ENCODE data around the gene CCDC146. TPM values are rescaled to one million over a fixed set of nuclear protein-coding genes. Genes with fewer than 3 reads are reported as not detected.
"Not testable (repeated sequence)": the region's sequence is repeated elsewhere in the genome, so short reads cannot be mapped to it uniquely, and the experiment has no call there.

CCDC146 gene
- total RNA-seq, 1 experiment from 2014 or later: 14.6 TPM

DNA sequence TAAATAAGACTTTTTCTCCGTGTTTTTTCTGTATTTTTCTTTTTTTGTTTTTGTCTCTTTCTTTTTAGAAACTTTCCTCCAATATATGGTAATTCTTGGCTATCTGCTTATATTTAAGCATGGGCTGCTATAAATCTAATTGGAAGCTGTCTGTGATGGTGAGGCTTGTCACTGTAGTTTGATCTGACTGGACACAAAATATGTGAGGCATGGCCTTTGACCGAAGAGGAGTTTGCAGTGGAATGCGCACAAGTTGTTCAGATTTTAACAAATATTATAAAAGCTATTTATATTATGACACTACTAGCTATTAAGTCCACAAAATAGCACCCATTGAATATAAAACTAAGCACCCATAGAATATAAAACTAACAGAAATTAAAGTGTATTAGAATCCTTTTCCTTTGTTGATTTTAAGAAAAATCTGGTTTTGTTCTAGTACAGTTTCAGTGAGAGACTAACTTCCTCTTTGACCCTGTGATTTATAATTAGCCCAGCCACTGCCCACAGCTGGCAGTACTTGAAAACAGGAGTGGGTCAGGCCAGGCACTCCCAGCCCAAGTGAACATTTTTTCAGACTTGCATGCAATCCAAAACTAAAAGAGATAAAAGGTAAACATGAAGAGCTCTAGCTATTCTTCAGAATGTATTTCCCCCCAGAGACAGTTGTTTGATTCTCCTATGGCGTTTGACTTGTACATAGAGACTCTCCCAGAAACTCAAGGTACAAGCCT lies 147.1 kb downstream of the CCDC146 start:
- peak; percentile 56 for DNase-seq
- no peak overlapping the region for H3K9ac ChIP-seq (ENCODE audit: low read length)
- no peaks in the 10 kb centered on the region for H3K9me2 ChIP-seq (replicated peaks; ENCODE audit: insufficient read depth, low read length)
- peaks cover 30% of the 10 kb centered on the region for H3K4me1 ChIP-seq (ENCODE audit: low read length)
- no peaks in the 10 kb centered on the region for H3K79me2 ChIP-seq (ENCODE audit: low read length)
- no peaks in the 10 kb centered on the region for H3K9me3 ChIP-seq (ENCODE audit: low read length)
- no peak overlapping the region for H3K4me3 ChIP-seq (ENCODE audit: low read length)
- no peaks in the 10 kb centered on the region for H4K20me1 ChIP-seq (ENCODE audit: insufficient read depth, low read depth, low read length)
- no peak overlapping the region for H2AFZ ChIP-seq (ENCODE audit: low read length)
- H3K27ac ChIP-seq (ENCODE audit: low read length): peak overlapping the region; percentile 71
- no peaks in the 10 kb centered on the region for H3K36me3 ChIP-seq (ENCODE audit: insufficient read depth, low read length)
- no peaks in the 10 kb centered on the region for H3K27me3 ChIP-seq (ENCODE audit: low read length)
- H3K4me2 ChIP-seq (ENCODE audit: low read depth, low read length, poor library complexity, severe bottlenecking): peak overlapping the region; percentile 48

DNA sequence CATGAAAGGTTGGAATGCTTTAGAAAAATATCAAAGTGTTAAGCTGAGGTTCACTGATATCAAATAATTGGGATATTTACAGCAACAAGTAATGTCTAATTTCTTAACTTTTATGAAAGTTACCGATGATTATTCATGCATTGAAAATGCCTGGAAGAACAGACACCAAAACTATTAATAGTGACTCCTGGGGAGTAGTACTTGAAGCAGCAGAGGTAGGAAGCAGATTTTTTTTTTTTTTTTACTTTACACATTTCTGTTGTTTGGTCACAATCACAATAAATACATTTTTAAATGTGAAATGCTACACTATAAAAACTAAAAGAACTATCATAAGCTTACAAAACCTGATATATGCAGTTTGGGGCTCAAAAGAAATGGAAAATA lies 147.7 kb downstream of the CCDC146 start:
- H2AFZ ChIP-seq (ENCODE audit: low read length): no peak overlapping the region
- no peaks in the 10 kb centered on the region for H3K9me3 ChIP-seq (ENCODE audit: low read length)
- no peaks in the 10 kb centered on the region for H3K9me2 ChIP-seq (replicated peaks; ENCODE audit: insufficient read depth, low read length)
- H3K27me3 ChIP-seq (ENCODE audit: low read length): no peaks in the 10 kb centered on the region
- DNase-seq: no peak
- H3K79me2 ChIP-seq (ENCODE audit: low read length): no peaks in the 10 kb centered on the region
- peaks cover 32% of the 10 kb centered on the region for H3K4me1 ChIP-seq (ENCODE audit: low read length)
- H3K27ac ChIP-seq (ENCODE audit: low read length): peak overlapping the region; percentile 71
- H3K4me3 ChIP-seq (ENCODE audit: low read length): no peak overlapping the region
- H3K4me2 ChIP-seq (ENCODE audit: low read depth, low read length, poor library complexity, severe bottlenecking): peak overlapping the region; percentile 48
- no peaks in the 10 kb centered on the region for H3K36me3 ChIP-seq (ENCODE audit: insufficient read depth, low read length)
- no peak overlapping the region for H3K9ac ChIP-seq (ENCODE audit: low read length)
- H4K20me1 ChIP-seq (ENCODE audit: insufficient read depth, low read depth, low read length): no peaks in the 10 kb centered on the region

DNA sequence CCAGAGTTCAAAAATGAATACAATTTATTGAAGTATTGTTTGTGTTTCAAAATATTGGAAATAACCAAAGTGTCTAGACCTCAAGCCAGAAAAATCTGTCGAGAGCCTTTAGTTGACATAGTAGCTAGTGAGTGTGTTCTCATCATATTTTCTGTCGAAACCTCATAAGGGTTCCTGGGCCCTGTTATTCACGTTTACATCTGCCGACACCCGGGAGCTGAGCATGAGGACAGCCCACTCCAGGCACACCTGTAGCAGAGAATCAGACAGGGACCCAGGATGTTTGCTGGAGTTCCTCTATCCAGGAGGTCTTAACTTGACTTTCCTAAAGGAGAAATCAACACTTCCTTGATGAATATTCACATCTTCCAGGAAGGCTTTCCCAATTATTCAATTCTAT lies 149.4 kb downstream of the CCDC146 start:
- no peak overlapping the region for H3K9ac ChIP-seq (ENCODE audit: low read length)
- H4K20me1 ChIP-seq (ENCODE audit: insufficient read depth, low read depth, low read length): no peaks in the 10 kb centered on the region
- no peak overlapping the region for H3K4me3 ChIP-seq (ENCODE audit: low read length)

GRCh38 chr7:77275663-77276062 lies 153.2 kb downstream of the CCDC146 start:
- not testable (repeated sequence) for H3K9me3 ChIP-seq (ENCODE audit: low read length); H3K9me2 ChIP-seq (replicated peaks; ENCODE audit: insufficient read depth, low read length); H3K79me2 ChIP-seq (ENCODE audit: low read length); H3K36me3 ChIP-seq (ENCODE audit: insufficient read depth, low read length); H3K27me3 ChIP-seq (ENCODE audit: low read length); H3K4me3 ChIP-seq (ENCODE audit: low read length); H4K20me1 ChIP-seq (ENCODE audit: insufficient read depth, low read depth, low read length); DNase-seq; H2AFZ ChIP-seq (ENCODE audit: low read length)
- Histone ChIP-seq H3K27ac (ENCODE audit: low read length) (peak overlapping the region; percentile 99), H3K4me1 (ENCODE audit: low read length) (peaks cover 31% of the 10 kb centered on the region), H3K9ac (ENCODE audit: low read length) (0 out of 2 replicates have a peak overlapping the region, but pooled peaks have one; percentile 5), H3K4me2 (ENCODE audit: low read depth, low read length, poor library complexity, severe bottlenecking) (peak overlapping the region; percentile 26)

More for the DNA sequence above, 149.4 kb downstream of the CCDC146 start:
- no peaks in the 10 kb centered on the region for H3K79me2 ChIP-seq (ENCODE audit: low read length)
- no peak for DNase-seq
- H3K9me3 ChIP-seq (ENCODE audit: low read length): no peaks in the 10 kb centered on the region
- no peaks in the 10 kb centered on the region for H3K27me3 ChIP-seq (ENCODE audit: low read length)
- H3K27ac ChIP-seq (ENCODE audit: low read length): no peak overlapping the region
- H2AFZ ChIP-seq (ENCODE audit: low read length): no peak overlapping the region
- H3K4me2 ChIP-seq (ENCODE audit: low read depth, low read length, poor library complexity, severe bottlenecking): no peak overlapping the region
- H3K9me2 ChIP-seq (replicated peaks; ENCODE audit: insufficient read depth, low read length): no peaks in the 10 kb centered on the region
- H3K4me1 ChIP-seq (ENCODE audit: low read length): peaks cover 38% of the 10 kb centered on the region
- no peaks in the 10 kb centered on the region for H3K36me3 ChIP-seq (ENCODE audit: insufficient read depth, low read length)

GRCh38 chr7:77276120-77276519 lies 153.7 kb downstream of the CCDC146 start:
- DNase-seq: peak; percentile 88
- H3K79me2 ChIP-seq (ENCODE audit: low read length): no peaks in the 10 kb centered on the region
- no peaks in the 10 kb centered on the region for H3K36me3 ChIP-seq (ENCODE audit: insufficient read depth, low read length)
- peak overlapping the region; percentile 59 for H3K9ac ChIP-seq (ENCODE audit: low read length)
- H4K20me1 ChIP-seq (ENCODE audit: insufficient read depth, low read depth, low read length): no peaks in the 10 kb centered on the region
- H3K4me3 ChIP-seq (ENCODE audit: low read length): no peak overlapping the region; the same call in 1 of the 2 replicates
- no peak overlapping the region for H2AFZ ChIP-seq (ENCODE audit: low read length)
- H3K27me3 ChIP-seq (ENCODE audit: low read length): no peaks in the 10 kb centered on the region
- H3K9me2 ChIP-seq (replicated peaks; ENCODE audit: insufficient read depth, low read length): no peaks in the 10 kb centered on the region
- peak overlapping the region; percentile 99 for H3K27ac ChIP-seq (ENCODE audit: low read length)
- no peaks in the 10 kb centered on the region for H3K9me3 ChIP-seq (ENCODE audit: low read length)
- peaks cover 34% of the 10 kb centered on the region for H3K4me1 ChIP-seq (ENCODE audit: low read length)
- H3K4me2 ChIP-seq (ENCODE audit: low read depth, low read length, poor library complexity, severe bottlenecking): peak overlapping the region; percentile 49

DNA sequence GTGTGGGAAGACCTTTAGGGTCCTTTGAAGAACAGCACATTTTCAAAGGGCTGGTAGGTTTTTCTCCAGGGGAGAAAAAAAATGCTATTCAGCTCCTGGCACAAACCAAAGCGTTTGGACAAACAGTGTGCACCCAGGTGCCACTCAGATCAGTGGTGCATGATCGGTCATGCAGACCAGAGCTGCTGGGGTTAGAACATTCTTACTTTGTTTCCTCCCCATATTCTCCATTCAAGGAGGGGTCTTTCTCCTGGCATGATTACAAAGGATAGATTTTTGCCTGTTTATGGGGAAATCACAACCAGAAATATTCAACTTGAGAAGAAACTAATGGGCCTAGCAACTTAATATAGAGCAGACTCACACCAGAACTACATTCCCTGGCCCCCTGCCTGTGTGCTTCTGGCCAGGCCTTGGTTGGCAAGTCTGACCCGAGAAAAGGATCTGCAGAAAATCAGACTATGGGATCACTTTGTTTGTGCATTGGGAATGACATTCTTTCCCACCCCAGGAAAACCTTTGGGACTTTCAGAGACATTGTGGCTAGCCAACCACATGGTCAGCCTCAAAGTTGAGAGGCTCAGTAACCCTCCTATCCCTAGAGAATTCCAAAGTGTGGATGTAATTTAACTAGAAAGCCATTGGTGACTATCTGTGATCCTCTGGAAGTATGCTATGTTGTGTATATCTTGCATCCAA lies 159.5 kb downstream of the CCDC146 start:
- Histone ChIP-seq H3K4me3 (ENCODE audit: low read length) (peak overlapping the region; percentile 29; the same call in 1 of the 2 replicates), H3K9me2 (replicated peaks; ENCODE audit: insufficient read depth, low read length) (no peaks in the 10 kb centered on the region), H3K4me2 (ENCODE audit: low read depth, low read length, poor library complexity, severe bottlenecking) (peak overlapping the region; percentile 63), H3K4me1 (ENCODE audit: low read length) (peaks cover 54% of the 10 kb centered on the region), H3K27me3 (ENCODE audit: low read length) (no peaks in the 10 kb centered on the region), H3K27ac (ENCODE audit: low read length) (peak overlapping the region; percentile 99), H2AFZ (ENCODE audit: low read length) (no peak overlapping the region; the same call in 1 of the 2 replicates), H3K9me3 (ENCODE audit: low read length) (no peaks in the 10 kb centered on the region), H4K20me1 (ENCODE audit: insufficient read depth, low read depth, low read length) (no peaks in the 10 kb centered on the region), H3K36me3 (ENCODE audit: insufficient read depth, low read length) (no peaks in the 10 kb centered on the region), H3K79me2 (ENCODE audit: low read length) (no peaks in the 10 kb centered on the region), H3K9ac (ENCODE audit: low read length) (peak overlapping the region; percentile 53)
- DNase-seq: peak; percentile 68

DNA sequence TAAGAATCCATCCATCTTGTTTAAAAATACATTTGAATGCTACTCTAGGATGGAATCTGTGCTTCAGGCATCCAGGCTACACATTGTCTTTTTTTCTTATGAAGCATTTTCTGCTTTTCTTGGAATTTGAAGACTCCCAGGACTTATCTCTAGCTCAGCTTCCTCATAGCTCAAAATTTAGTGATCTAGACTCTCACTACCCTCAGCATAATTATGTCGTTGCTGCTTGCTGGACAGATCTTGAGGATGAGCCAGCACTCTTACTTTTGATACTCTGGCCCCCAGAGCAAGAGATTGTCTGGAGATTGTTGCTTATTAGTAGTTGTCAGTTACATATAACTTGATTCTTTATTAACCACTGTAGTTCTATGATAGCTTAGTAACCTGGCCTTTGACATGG lies 160.5 kb downstream of the CCDC146 start:
- Histone ChIP-seq H2AFZ (ENCODE audit: low read length) (no peak overlapping the region), H3K4me2 (ENCODE audit: low read depth, low read length, poor library complexity, severe bottlenecking) (peak overlapping the region; percentile 63), H3K27me3 (ENCODE audit: low read length) (no peaks in the 10 kb centered on the region), H3K79me2 (ENCODE audit: low read length) (no peaks in the 10 kb centered on the region), H3K36me3 (ENCODE audit: insufficient read depth, low read length) (0 out of 2 replicates have a peak, but pooled peaks cover 5% of the 10 kb centered on the region), H3K27ac (ENCODE audit: low read length) (peak overlapping the region; percentile 99), H3K9me3 (ENCODE audit: low read length) (no peaks in the 10 kb centered on the region), H3K9me2 (replicated peaks; ENCODE audit: insufficient read depth, low read length) (no peaks in the 10 kb centered on the region), H3K9ac (ENCODE audit: low read length) (peak overlapping the region; percentile 53), H4K20me1 (ENCODE audit: insufficient read depth, low read depth, low read length) (no peaks in the 10 kb centered on the region), H3K4me3 (ENCODE audit: low read length) (peak overlapping the region; percentile 29; the same call in 1 of the 2 replicates), H3K4me1 (ENCODE audit: low read length) (peaks cover 44% of the 10 kb centered on the region)
- DNase-seq: no peak

DNA sequence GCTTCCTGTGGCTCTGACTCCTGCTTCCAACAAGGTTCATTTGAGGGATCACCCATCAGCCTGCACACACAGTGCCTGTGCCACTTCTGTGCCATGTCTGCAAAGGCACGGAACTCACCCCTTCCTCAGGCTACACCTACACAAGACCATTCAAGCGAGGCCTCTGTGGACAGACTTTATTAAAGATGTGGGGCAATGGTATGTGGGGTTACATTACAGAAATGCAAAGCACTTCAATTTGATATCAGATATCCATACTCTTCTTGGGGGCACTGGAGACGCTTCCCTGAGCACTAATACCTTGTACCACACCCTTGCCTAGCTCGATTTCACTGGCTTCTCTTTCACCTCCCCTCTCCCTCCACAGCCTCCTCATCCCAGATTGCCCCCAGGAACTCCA lies 161.6 kb downstream of the CCDC146 start:
- no peaks in the 10 kb centered on the region for H3K9me3 ChIP-seq (ENCODE audit: low read length)
- peak overlapping the region; percentile 99 for H3K27ac ChIP-seq (ENCODE audit: low read length)
- H4K20me1 ChIP-seq (ENCODE audit: insufficient read depth, low read depth, low read length): no peaks in the 10 kb centered on the region
- H3K4me2 ChIP-seq (ENCODE audit: low read depth, low read length, poor library complexity, severe bottlenecking): peak overlapping the region; percentile 63
- no peaks in the 10 kb centered on the region for H3K79me2 ChIP-seq (ENCODE audit: low read length)
- H3K27me3 ChIP-seq (ENCODE audit: low read length): no peaks in the 10 kb centered on the region
- peak overlapping the region; percentile 33 for H3K4me3 ChIP-seq (ENCODE audit: low read length)
- peak; percentile 76 for DNase-seq
- H3K4me1 ChIP-seq (ENCODE audit: low read length): peaks cover 46% of the 10 kb centered on the region
- H3K9me2 ChIP-seq (replicated peaks; ENCODE audit: insufficient read depth, low read length): no peaks in the 10 kb centered on the region
- H2AFZ ChIP-seq (ENCODE audit: low read length): peak overlapping the region; percentile 56; the same call in 1 of the 2 replicates
- H3K36me3 ChIP-seq (ENCODE audit: insufficient read depth, low read length): 0 out of 2 replicates have a peak, but pooled peaks cover 11% of the 10 kb centered on the region
- peak overlapping the region; percentile 58 for H3K9ac ChIP-seq (ENCODE audit: low read length)

Measured in Karpas-422 (cell line).